ENCODE measurements around the gene CDT1.

- TF ChIP-seq GATA2 (IDR thresholded peaks at IDR 0.05; ENCODE audit: low read depth, low read length) (no peak), GATA3 (IDR thresholded peaks at IDR 0.05; ENCODE audit: low read depth, low read length) (no peak)
Observed at GRCh38 chr16:88779406-88780141, 24.0 kb upstream of the CDT1 start.

Measured in SH-SY5Y (cell line).